ENCODE measurements around the gene SLC25A26.

Gene SLC25A26

GRCh38 chr3:66227051-66227450, 6.2 kb downstream of the SLC25A26 start:
- no peak for TF ChIP-seq CTCF (IDR thresholded peaks at IDR 0.05; ENCODE audit: unreplicated experiment in 3 of 3)
- H3K27me3 Mint-ChIP-seq (ENCODE audit: low read depth) = no peaks in the 10 kb centered on the region
- peaks cover 5% of the 10 kb centered on the region for H3K4me1 Mint-ChIP-seq
- peaks cover 13% of the 10 kb centered on the region for H3K36me3 Mint-ChIP-seq (ENCODE audit: low read depth)
- no peak overlapping the region for H3K4me3 Mint-ChIP-seq
- H3K27ac Mint-ChIP-seq = no peak overlapping the region
- H3K9me3 Mint-ChIP-seq = no peaks in the 10 kb centered on the region

- TF ChIP-seq CTCF (IDR thresholded peaks at IDR 0.05; ENCODE audit: unreplicated experiment in 3 of 3) = no peak
- H3K4me1 Mint-ChIP-seq = peaks cover 5% of the 10 kb centered on the region
- H3K9me3 Mint-ChIP-seq = no peaks in the 10 kb centered on the region
- no peaks in the 10 kb centered on the region for H3K27me3 Mint-ChIP-seq (ENCODE audit: low read depth)
- no peak overlapping the region for H3K4me3 Mint-ChIP-seq
- H3K27ac Mint-ChIP-seq = no peak overlapping the region
- H3K36me3 Mint-ChIP-seq (ENCODE audit: low read depth) = peaks cover 12% of the 10 kb centered on the region
Measured at GRCh38 chr3:66227915-66228314, 7.1 kb downstream of the SLC25A26 start.

- Mint-ChIP-seq H3K4me1 (peaks cover 5% of the 10 kb centered on the region), H3K4me3 (no peak overlapping the region), H3K27me3 (ENCODE audit: low read depth) (no peaks in the 10 kb centered on the region), H3K9me3 (no peaks in the 10 kb centered on the region), H3K36me3 (ENCODE audit: low read depth) (peaks cover 10% of the 10 kb centered on the region), H3K27ac (no peak overlapping the region)
- TF ChIP-seq CTCF (IDR thresholded peaks at IDR 0.05; ENCODE audit: unreplicated experiment in 3 of 3) = no peak
Measured at GRCh38 chr3:66228707-66229106, 7.9 kb downstream of the SLC25A26 start.

GRCh38 chr3:66229931-66230330, 9.1 kb downstream of the SLC25A26 start:
- Mint-ChIP-seq H3K36me3 (ENCODE audit: low read depth) (peaks cover 7% of the 10 kb centered on the region), H3K27ac (no peak overlapping the region), H3K4me3 (no peak overlapping the region), H3K9me3 (no peaks in the 10 kb centered on the region), H3K27me3 (ENCODE audit: low read depth) (no peaks in the 10 kb centered on the region), H3K4me1 (peaks cover 5% of the 10 kb centered on the region)
- no peak for TF ChIP-seq CTCF (IDR thresholded peaks at IDR 0.05; ENCODE audit: unreplicated experiment in 3 of 3)

GRCh38 chr3:66233033-66233432, 12.2 kb downstream of the SLC25A26 start:
- peaks cover 7% of the 10 kb centered on the region for H3K36me3 Mint-ChIP-seq (ENCODE audit: low read depth)
- no peaks in the 10 kb centered on the region for H3K27me3 Mint-ChIP-seq (ENCODE audit: low read depth)
- H3K9me3 Mint-ChIP-seq = no peaks in the 10 kb centered on the region
- peaks cover 5% of the 10 kb centered on the region for H3K4me1 Mint-ChIP-seq
- H3K27ac Mint-ChIP-seq = no peak overlapping the region
- H3K4me3 Mint-ChIP-seq = no peak overlapping the region
- TF ChIP-seq CTCF (IDR thresholded peaks at IDR 0.05; ENCODE audit: unreplicated experiment in 3 of 3) = no peak

- Mint-ChIP-seq H3K4me1 (no peaks in the 10 kb centered on the region), H3K4me3 (no peak overlapping the region), H3K27ac (no peak overlapping the region), H3K9me3 (peaks cover 13% of the 10 kb centered on the region), H3K36me3 (ENCODE audit: low read depth) (peaks cover 33% of the 10 kb centered on the region), H3K27me3 (ENCODE audit: low read depth) (no peaks in the 10 kb centered on the region)
- peak in 2 of 3 experiments; percentile 9 to 40 for TF ChIP-seq CTCF (IDR thresholded peaks at IDR 0.05; ENCODE audit: unreplicated experiment in 3 of 3)
Measured at GRCh38 chr3:66236281-66236680, 15.5 kb downstream of the SLC25A26 start.
